B cell (primary cell): ENCODE measurements around the gene PSMB3. TPM values are rescaled to one million over a fixed set of nuclear protein-coding genes. Genes with fewer than 3 reads are reported as not detected.

Experiments
- ATAC-seq: fragments of 200-7000 bp; cut with Tn5 transposase; one replicate; pipeline ENCODE4 v1.10.0; 2021; ENCODE audit warnings: low read depth, mild to moderate bottlenecking, moderate number of reproducible peaks, moderate library complexity
- CTCF ChIA-PET: fragments of 350-600 bp; sonication (Branson Sonifier 250); formaldehyde crosslinking; loops from one replicate; lab custom pipeline; 2021; ENCODE audit warnings: antibody characterized with exemption, inconsistent platforms; lab: Charles Lee
- POLR2A ChIA-PET: fragments of 350-600 bp; sonication (Branson Sonifier 250); formaldehyde crosslinking; loops from one replicate; lab custom pipeline; 2021; ENCODE audit warnings: antibody characterized with exemption; lab: Charles Lee
- DNase-seq: peaks from one replicate; pipeline ENCODE4 v3.0.0; 2013
- H2AFZ ChIP-seq: 2 replicates; pipeline ENCODE4 v1.6.1; 2012; ENCODE audit warnings: mild to moderate bottlenecking, low read depth, low read length; ENCODE audit not compliant: insufficient read depth, poor library complexity, severe bottlenecking
- H3K27ac ChIP-seq, 2 donors: 1 replicate in 1 of 2; 2 replicates in 1 of 2; pipeline ENCODE4 v1.5.1; 2012 to 2013; ENCODE audit warnings: low read length in 2 of 2, mild to moderate bottlenecking in 2 of 2, moderate library complexity in 1 of 2
- H3K27me3 ChIP-seq, 4 experiments: fragments of 200-600 bp in 1 of 4; sonication (generic) in 1 of 4; replicated peaks in 1 of 4; 1 replicate in 2 of 4; 2 replicates in 2 of 4; pipeline versions ENCODE4 v1.6.1 to v1.7.0; 2013 to 2016; ENCODE audit warnings: low read length in 3 of 4, mild to moderate bottlenecking in 2 of 4, mixed read lengths in 1 of 4, moderate library complexity in 1 of 4; ENCODE audit not compliant: insufficient read depth in 4 of 4, control insufficient read depth in 3 of 4; ENCODE audit errors: control extremely low read depth in 1 of 4
- H3K36me3 ChIP-seq, 2 experiments: replicated peaks in 1 of 2; 1 replicate in 1 of 2; 2 replicates in 1 of 2; pipeline versions ENCODE4 v1.6.1 to v1.7.1; 2013; ENCODE audit warnings: low read length in 1 of 2; ENCODE audit not compliant: insufficient read depth in 2 of 2, control insufficient read depth in 1 of 2; ENCODE audit errors: control extremely low read depth in 1 of 2, extremely low read depth in 1 of 2
- H3K4me1 ChIP-seq, 2 donors: fragments of 200-600 bp in 1 of 2; sonication (generic) in 1 of 2; 1 replicate in 1 of 2; 2 replicates in 1 of 2; pipeline versions ENCODE4 v1.5.1 to v1.6.1; 2013 to 2017; ENCODE audit warnings: low read length in 2 of 2; ENCODE audit not compliant: control insufficient read depth in 2 of 2, insufficient read depth in 2 of 2
- H3K4me2 ChIP-seq: replicated peaks from 2 replicates; pipeline ENCODE3; 2012; ENCODE audit warnings: mild to moderate bottlenecking, low read depth, low read length; ENCODE audit not compliant: poor library complexity, severe bottlenecking
- H3K4me3 ChIP-seq, 5 experiments: fragments of 200-600 bp in 1 of 5; sonication (generic) in 1 of 5; 1 replicate in 3 of 5; 2 replicates in 2 of 5; pipeline versions ENCODE4 v1.5.1 to v1.7.0; 2011 to 2016; ENCODE audit warnings: low read length in 4 of 5, mild to moderate bottlenecking in 4 of 5, low read depth in 2 of 5, control low read depth in 1 of 5, moderate library complexity in 1 of 5; ENCODE audit not compliant: insufficient read depth in 1 of 5; ENCODE audit errors: control extremely low read depth in 1 of 5, extremely low read depth in 1 of 5
- H3K79me2 ChIP-seq: fragments of 200-600 bp; sonication (generic); one replicate; pipeline ENCODE4 v1.6.0; 2016; ENCODE audit warnings: low read length; ENCODE audit not compliant: control insufficient read depth, insufficient read depth
- H3K9ac ChIP-seq: fragments of 200-600 bp; sonication (generic); 2 replicates; pipeline ENCODE4 v1.6.1; 2017; ENCODE audit warnings: mild to moderate bottlenecking, low read length, moderate library complexity
- H3K9me3 ChIP-seq, 3 donors: one replicate each; pipeline versions ENCODE4 v1.6.1 to v1.7.1; 2013; ENCODE audit warnings: low read length in 2 of 3; ENCODE audit not compliant: control insufficient read depth in 2 of 3, insufficient read depth in 1 of 3; ENCODE audit errors: control extremely low read depth in 1 of 3
- H4K20me1 ChIP-seq: 2 replicates; pipeline ENCODE4 v1.6.0; 2012; ENCODE audit warnings: mild to moderate bottlenecking, low read length; ENCODE audit not compliant: insufficient read depth, control insufficient read depth, poor library complexity, severe bottlenecking
- H3K27ac Mint-ChIP-seq: one replicate; pipeline ENCODE4 v1.8.0; 2021; ENCODE audit warnings: mixed read lengths
- H3K27me3 Mint-ChIP-seq: one replicate; pipeline ENCODE4 v1.8.0; 2021; ENCODE audit warnings: mixed read lengths
- H3K4me1 Mint-ChIP-seq: one replicate; pipeline ENCODE4 v1.8.0; 2021; ENCODE audit warnings: mixed read lengths
- H3K4me3 Mint-ChIP-seq: one replicate; pipeline ENCODE4 v1.8.0; 2021; ENCODE audit warnings: mixed read lengths
- H3K9me3 Mint-ChIP-seq: one replicate; pipeline ENCODE4 v1.8.0; 2022; ENCODE audit warnings: mixed read lengths; ENCODE audit not compliant: insufficient read depth
- EZH2 ChIP-seq: IDR thresholded peaks from 2 replicates; pipeline ENCODE4 v1.6.1; 2012; ENCODE audit warnings: borderline replicate concordance, low read depth, mild to moderate bottlenecking, moderate library complexity, low read length; ENCODE audit not compliant: insufficient read depth, poor library complexity, severe bottlenecking
- WGBS: methylation state at CpG from one replicate; pipeline ENCODE4 v1.1.5; 2013; ENCODE audit warnings: missing lambda C conversion rate; ENCODE audit not compliant: insufficient coverage; 5-methylcytosine and 5-hydroxymethylcytosine counted together
- intact Hi-C: fragments of 100-400 bp; cut with micrococcal nuclease; formaldehyde crosslinking; loops from one replicate; pipeline ENCODE4 v1.10.0; 2022
- polyA plus RNA-seq: library from polyadenylated mRNA; depleted of rRNA; stranded (reverse); fragments of >200 nt; gene quantifications from 2 replicates; pipeline ENCODE4 v1.2.3, GENCODE V29; 2012
- total RNA-seq, 2 donors: library from RNA; stranded (reverse); fragments of 120-200 nt in 1 of 2; gene quantifications; 1 replicate in 1 of 2; 2 replicates in 1 of 2; pipeline versions ENCODE4 v1.2.3 to v1.2.4, GENCODE V29; 2013 to 2022
- TF ChIP-seq, protein P1 (sequence below): fragments of 200-600 bp; IDR thresholded peaks from one replicate; pipeline ENCODE4 v1.8.0; 2022; ENCODE audit warnings: antibody characterized with exemption, mild to moderate bottlenecking

PSMB3 gene
- total and polyA plus RNA-seq, 2 donors (not counting 1 experiment from before 2014, with no cell fraction given), result 109 to 184 TPM

GRCh38 chr17:38748149-38748891 lies 4.2 kb upstream of the PSMB3 start, which contains the start of gene PCGF2:
Gene PCGF2 (minus strand): TSS chr17:38748336. CDS start chr17:38740402, 7,934 bp downstream.
- WGBS, result 2% methylated on average over 23 of the region's 47 CpGs
- Histone ChIP-seq H3K27me3 (peaks cover 0 to 50% (median 25%) of the 10 kb centered on the region in 4 experiments), H3K36me3 (no peaks in the 10 kb centered on the region), H3K9me3 (peaks cover 0 to 9% (median 0%) of the 10 kb centered on the region in 3 donors), H3K9ac (peak within 1 kb of the TSS; percentile 66), H3K4me1 (peaks cover 61 to 72% of the 10 kb centered on the region in 2 donors), H2AFZ (peak within 1 kb of the TSS; percentile 53), H4K20me1 (peaks cover 16% of the 10 kb centered on the region), H3K4me2 (peak within 1 kb of the TSS; percentile 79), H3K79me2 (peaks cover 13% of the 10 kb centered on the region), H3K27ac (no peak within 1 kb of the TSS), H3K4me3 (peak within 1 kb of the TSS; percentile 18 to 65 (median 51))
- Mint-ChIP-seq H3K4me1 (peaks cover 48% of the 10 kb centered on the region), H3K9me3 (no peaks in the 10 kb centered on the region), H3K27me3 (peaks cover 33% of the 10 kb centered on the region), H3K4me3 (peak within 1 kb of the TSS; percentile 94), H3K27ac (peak within 1 kb of the TSS; percentile 28)
- POLR2A ChIA-PET, result no interaction called here
- CTCF ChIA-PET, result no interaction called here
- DNase-seq (peak; percentile 60), ATAC-seq (no peak)
- intact Hi-C loops, result no loop called here
- TF ChIP-seq, protein P1, sequence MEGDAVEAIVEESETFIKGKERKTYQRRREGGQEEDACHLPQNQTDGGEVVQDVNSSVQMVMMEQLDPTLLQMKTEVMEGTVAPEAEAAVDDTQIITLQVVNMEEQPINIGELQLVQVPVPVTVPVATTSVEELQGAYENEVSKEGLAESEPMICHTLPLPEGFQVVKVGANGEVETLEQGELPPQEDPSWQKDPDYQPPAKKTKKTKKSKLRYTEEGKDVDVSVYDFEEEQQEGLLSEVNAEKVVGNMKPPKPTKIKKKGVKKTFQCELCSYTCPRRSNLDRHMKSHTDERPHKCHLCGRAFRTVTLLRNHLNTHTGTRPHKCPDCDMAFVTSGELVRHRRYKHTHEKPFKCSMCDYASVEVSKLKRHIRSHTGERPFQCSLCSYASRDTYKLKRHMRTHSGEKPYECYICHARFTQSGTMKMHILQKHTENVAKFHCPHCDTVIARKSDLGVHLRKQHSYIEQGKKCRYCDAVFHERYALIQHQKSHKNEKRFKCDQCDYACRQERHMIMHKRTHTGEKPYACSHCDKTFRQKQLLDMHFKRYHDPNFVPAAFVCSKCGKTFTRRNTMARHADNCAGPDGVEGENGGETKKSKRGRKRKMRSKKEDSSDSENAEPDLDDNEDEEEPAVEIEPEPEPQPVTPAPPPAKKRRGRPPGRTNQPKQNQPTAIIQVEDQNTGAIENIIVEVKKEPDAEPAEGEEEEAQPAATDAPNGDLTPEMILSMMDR, result no peak
- peak; percentile 92 for TF ChIP-seq EZH2

DNA sequence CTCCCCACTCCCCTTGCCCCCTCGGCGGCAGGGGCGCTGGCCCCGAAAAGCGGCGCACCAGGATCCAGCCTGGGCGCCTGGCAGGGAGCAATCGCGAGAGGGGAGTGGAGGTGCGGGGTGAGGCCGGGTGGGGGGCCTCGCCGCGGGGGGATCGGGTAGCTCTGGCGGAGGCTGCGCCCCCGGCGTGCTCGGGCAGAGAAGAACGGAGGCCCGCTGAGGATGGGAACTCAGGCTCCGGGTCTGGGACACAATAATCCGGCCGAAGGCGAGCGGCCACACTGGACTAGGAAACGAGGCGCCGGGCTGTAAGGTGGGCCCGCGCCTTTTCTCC lies 3.7 kb upstream of the PSMB3 start:
- H3K27ac Mint-ChIP-seq, result no peak overlapping the region
- intact Hi-C loops, result no loop called here
- H3K27me3 Mint-ChIP-seq, result peaks cover 33% of the 10 kb centered on the region
- TF ChIP-seq EZH2, result peak; percentile 89
- TF ChIP-seq, protein P1, result no peak
- Histone ChIP-seq H3K4me3 (peak overlapping the region in 4 of 5 experiments; percentile 1 to 57 (median 42)), H4K20me1 (peaks cover 22% of the 10 kb centered on the region), H3K27me3 (peaks cover 0 to 50% (median 25%) of the 10 kb centered on the region in 4 experiments), H3K27ac (no peak overlapping the region), H3K36me3 (no peaks in the 10 kb centered on the region), H2AFZ (no peak overlapping the region), H3K4me2 (peak overlapping the region; percentile 79), H3K79me2 (peaks cover 18% of the 10 kb centered on the region), H3K4me1 (peaks cover 67 to 77% of the 10 kb centered on the region in 2 donors), H3K9me3 (peaks cover 0 to 9% (median 0%) of the 10 kb centered on the region in 3 donors), H3K9ac (peak overlapping the region; percentile 60)
- POLR2A ChIA-PET, result no interaction called here
- H3K4me3 Mint-ChIP-seq, result peak overlapping the region; percentile 94
- DNase-seq (no peak), ATAC-seq (no peak)
- CTCF ChIA-PET, result interaction anchor here (0.6 kb wide), 1 partner anchor 12 kb away, joined by 3 read pairs; no protein-coding TSS in a partner anchor
- whole genome bisulfite sequencing, result 2% methylated on average over 31 of the region's 32 CpGs
- H3K9me3 Mint-ChIP-seq, result no peaks in the 10 kb centered on the region
- peaks cover 52% of the 10 kb centered on the region for H3K4me1 Mint-ChIP-seq
